ENCODE results near the gene ATP5F1D.

DNA sequence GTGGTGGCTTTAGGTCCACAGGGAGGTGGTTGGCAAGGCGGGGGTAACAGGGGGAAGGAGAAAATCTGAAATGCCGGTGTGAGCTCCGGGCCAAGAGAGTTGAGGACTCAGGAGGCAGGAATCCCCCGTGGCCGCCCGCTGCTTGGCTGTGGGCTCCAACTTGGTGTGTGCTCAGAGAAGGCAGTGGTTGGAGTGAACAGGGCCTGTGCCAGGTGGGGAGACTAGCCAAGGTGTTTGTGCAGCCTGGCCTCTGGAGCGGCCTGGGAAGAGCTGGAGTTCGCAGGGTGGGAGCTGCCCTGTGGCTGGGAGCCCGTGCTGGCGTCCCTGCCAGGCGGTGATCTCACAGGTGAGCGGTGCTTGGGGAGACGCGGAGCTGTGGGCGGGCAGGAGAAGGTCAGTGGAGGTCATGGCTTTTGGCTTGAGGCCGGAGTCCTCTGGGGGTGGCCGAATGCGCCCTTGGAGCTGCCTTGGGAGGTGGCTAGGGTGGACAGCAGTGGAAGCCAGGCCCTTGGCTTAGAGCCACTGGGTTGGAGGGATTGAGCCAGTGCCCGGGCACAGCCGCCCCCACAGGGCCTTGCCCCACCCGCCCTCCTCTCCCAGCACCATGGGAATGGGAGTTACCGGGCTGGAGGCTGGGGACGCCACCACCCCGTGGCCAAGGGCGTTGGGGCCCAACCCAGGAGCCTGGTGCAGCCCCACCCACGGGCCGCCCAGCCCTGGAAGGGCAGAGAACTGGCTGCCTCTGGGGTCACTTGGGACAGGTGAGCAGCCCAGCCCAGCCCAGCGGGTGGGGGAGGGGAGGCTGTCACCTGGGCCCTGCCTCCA lies 20.5 kb downstream of the ATP5F1D start:
- no peak for TF ChIP-seq EZH2phosphoT487 (IDR thresholded peaks at IDR 0.05; ENCODE audit: borderline replicate concordance, low read length)
- TF ChIP-seq, protein P1, sequence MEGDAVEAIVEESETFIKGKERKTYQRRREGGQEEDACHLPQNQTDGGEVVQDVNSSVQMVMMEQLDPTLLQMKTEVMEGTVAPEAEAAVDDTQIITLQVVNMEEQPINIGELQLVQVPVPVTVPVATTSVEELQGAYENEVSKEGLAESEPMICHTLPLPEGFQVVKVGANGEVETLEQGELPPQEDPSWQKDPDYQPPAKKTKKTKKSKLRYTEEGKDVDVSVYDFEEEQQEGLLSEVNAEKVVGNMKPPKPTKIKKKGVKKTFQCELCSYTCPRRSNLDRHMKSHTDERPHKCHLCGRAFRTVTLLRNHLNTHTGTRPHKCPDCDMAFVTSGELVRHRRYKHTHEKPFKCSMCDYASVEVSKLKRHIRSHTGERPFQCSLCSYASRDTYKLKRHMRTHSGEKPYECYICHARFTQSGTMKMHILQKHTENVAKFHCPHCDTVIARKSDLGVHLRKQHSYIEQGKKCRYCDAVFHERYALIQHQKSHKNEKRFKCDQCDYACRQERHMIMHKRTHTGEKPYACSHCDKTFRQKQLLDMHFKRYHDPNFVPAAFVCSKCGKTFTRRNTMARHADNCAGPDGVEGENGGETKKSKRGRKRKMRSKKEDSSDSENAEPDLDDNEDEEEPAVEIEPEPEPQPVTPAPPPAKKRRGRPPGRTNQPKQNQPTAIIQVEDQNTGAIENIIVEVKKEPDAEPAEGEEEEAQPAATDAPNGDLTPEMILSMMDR (conservative IDR thresholded peaks at IDR 0.05; ENCODE audit: low read depth, low read length): no peak

Data from PC-3 (cell line).